K562 (cell line): ENCODE results near the gene GCHFR. TPM values are rescaled to one million over a fixed set of nuclear protein-coding genes. Genes with fewer than 3 reads are reported as not detected.

Experiments
- BHLHE40 ChIP-seq: IDR thresholded peaks from 2 replicates; pipeline ENCODE4 v1.6.1; 2011; ENCODE audit warnings: low read length, improper control_type of control experiment
- ERF ChIP-seq: fragments of 450-650 bp; formaldehyde crosslinking; IDR thresholded peaks from 2 replicates; pipeline ENCODE4 v1.4.0; 2020; ENCODE audit warnings: mild to moderate bottlenecking, mixed read lengths
- GABPB1 ChIP-seq: sonication (generic); formaldehyde crosslinking; IDR thresholded peaks from 2 replicates; pipeline ENCODE4 v1.8.0; 2022; ENCODE audit warnings: mild to moderate bottlenecking, missing genetic modification reagents
- HDAC3 ChIP-seq: fragments of 450-650 bp; IDR thresholded peaks from 2 replicates; pipeline ENCODE4 v1.6.1; 2018; ENCODE audit warnings: borderline replicate concordance, mild to moderate bottlenecking, moderate library complexity; ENCODE audit not compliant: partially characterized antibody
- HNRNPUL1 ChIP-seq: fragments of 200-400 bp; formaldehyde crosslinking; IDR thresholded peaks from 2 replicates; pipeline ENCODE4 v1.6.1; 2017; ENCODE audit warnings: low read length
- KDM5B ChIP-seq: fragments of 200-600 bp; sonication (generic); IDR thresholded peaks from 2 replicates; pipeline ENCODE4 v1.6.1; 2012; ENCODE audit warnings: low read depth, mild to moderate bottlenecking, moderate library complexity, low read length, control low read depth, inconsistent platforms; ENCODE audit not compliant: insufficient replicate concordance
- MAFG ChIP-seq: fragments of 450-650 bp; conservative IDR thresholded peaks from 2 replicates; pipeline ENCODE4 v1.6.1; 2016; ENCODE audit warnings: missing genetic modification characterization, missing compliant biosample characterization
- MAZ ChIP-seq, 2 experiments: fragments of 450-650 bp in 1 of 2; sonication (generic) in 1 of 2; formaldehyde crosslinking; IDR thresholded peaks in 1 of 2; conservative IDR thresholded peaks in 1 of 2; 2 replicates each; pipeline versions ENCODE4 v1.4.0 to v1.5.0; 2020; ENCODE audit warnings: mild to moderate bottlenecking in 1 of 2, missing genetic modification reagents in 1 of 2
- RERE ChIP-seq: sonication (generic); formaldehyde crosslinking; IDR thresholded peaks from 2 replicates; pipeline ENCODE4 v1.8.0; 2023; ENCODE audit warnings: missing genetic modification reagents, mild to moderate bottlenecking, borderline replicate concordance
- ZFP91 ChIP-seq: sonication (generic); formaldehyde crosslinking; IDR thresholded peaks from 2 replicates; pipeline ENCODE4 v1.8.0; 2022; ENCODE audit warnings: mild to moderate bottlenecking, missing genetic modification reagents
- polyA plus RNA-seq, 8 experiments: library from polyadenylated mRNA; depleted of rRNA in 4 of 8; stranded (reverse) in 5 of 8; unstranded in 3 of 8; fragments of >200 nt; fragmentation: Nextera tagmentation in 2 of 8; fragmentation: Illumina TruSeq in 1 of 8; extraction: Ambion mirVana in 2 of 8; extraction: Trizol in 1 of 8; gene quantifications; 2 replicates each; pipeline versions ENCODE4 v1.2.1 to v1.2.3, GENCODE V29; 2011 to 2014; ENCODE audit warnings: inconsistent platforms in 1 of 8, missing spikeins in 1 of 8
- total RNA-seq, 7 experiments: library from RNA; depleted of rRNA in 6 of 7; stranded (reverse); fragments of >200 nt in 6 of 7; fragmentation: Illumina TruSeq in 2 of 7; extraction: Trizol in 2 of 7; gene quantifications; 2 replicates each; pipeline versions ENCODE4 v1.2.1 to v1.2.3, GENCODE V29; 2011 to 2021; ENCODE audit warnings: low replicate concordance in 1 of 7

The GCHFR gene
- total and polyA plus RNA-seq, 9 of the 15 experiments (the other 6 are each of a cell fraction or from before 2014, with no cell fraction given) = 8.7 to 83.5 (median 20.8) TPM

GRCh38 chr15:40743921-40744814 lies 19.7 kb upstream of the GCHFR start (continued):
- no peak for TF ChIP-seq ZFP91 (CRISPR knock-in tag)
- no peak for TF ChIP-seq RERE (CRISPR knock-in tag)
- no peak for TF ChIP-seq ERF (CRISPR knock-in tag)
- TF ChIP-seq HNRNPUL1 = no peak
- TF ChIP-seq BHLHE40 = peak; percentile 93
- peak; percentile 58; the same call in 1 of the 2 replicates for TF ChIP-seq GABPB1 (CRISPR knock-in tag)
- TF ChIP-seq MAFG (tag) = peak; percentile 67; the same call in 1 of the 2 replicates
- TF ChIP-seq HDAC3 = peak; percentile 75
- TF ChIP-seq KDM5B = no peak
- no peak for TF ChIP-seq MAZ (CRISPR knock-in tag; conservative IDR thresholded peaks at IDR 0.05 in 1 of 2, IDR thresholded peaks at IDR 0.05 in 1 of 2)
